Erythroblast (primary cell): ENCODE results near the gene SEPTIN8.

ENCODE experiments used
- GATA1 ChIP-seq: IDR thresholded peaks from 2 replicates; pipeline ENCODE4 v1.6.1; 2011; ENCODE audit warnings: low read depth, mild to moderate bottlenecking, control low read depth, low read length, moderate library complexity
- POLR2A ChIP-seq: IDR thresholded peaks from 2 replicates; pipeline ENCODE4 v1.6.1; 2011; ENCODE audit warnings: mild to moderate bottlenecking, low read length

- TF ChIP-seq GATA1, result no peak
- no peak for TF ChIP-seq POLR2A
Measured at GRCh38 chr5:132747616-132748440, 29.2 kb downstream of the SEPTIN8 start.
